H1 (cell line): ENCODE measurements around the gene FFAR2. TPM values are rescaled to one million over a fixed set of nuclear protein-coding genes. Genes with fewer than 3 reads are reported as not detected.

ENCODE experiments used
- CTCF ChIA-PET: fragments of 300-600 bp; sonication (Branson Sonifier 250); formaldehyde crosslinking; loops from one replicate; lab custom pipeline; 2021; ENCODE audit not compliant: partially characterized antibody; lab: Charles Lee
- POLR2A ChIA-PET: fragments of 300-600 bp; sonication (Branson Sonifier 250); formaldehyde crosslinking; loops from one replicate; lab custom pipeline; 2021; ENCODE audit warnings: inconsistent platforms; ENCODE audit not compliant: partially characterized antibody; lab: Charles Lee
- DNase-seq, 2 experiments: peaks; one replicate each; pipeline versions ENCODE4 v3.0.0 to v3.0.0-alpha.2; 2010 to 2022; ENCODE audit warnings: low spot score in 2 of 2, low read depth in 1 of 2, mixed read lengths in 1 of 2
- FAIRE-seq: peaks from 2 replicates; lab custom pipeline; 2011; peaks lifted over from hg19 to GRCh38; lab: Jason Lieb, UNC
- H2AFZ ChIP-seq: 2 replicates; pipeline ENCODE4 v1.8.1; 2012; ENCODE audit warnings: low read length, inconsistent platforms
- H2AK5ac ChIP-seq: 2 replicates; pipeline ENCODE4 v1.6.1; 2013; ENCODE audit warnings: low read depth, low read length
- H2BK120ac ChIP-seq: replicated peaks from 2 replicates; pipeline ENCODE3; 2013; ENCODE audit warnings: low read depth, low read length, inconsistent platforms
- H2BK12ac ChIP-seq: 2 replicates; pipeline ENCODE4 v1.6.1; 2013; ENCODE audit warnings: low read depth, low read length
- H2BK15ac ChIP-seq: 2 replicates; pipeline ENCODE4 v1.6.1; 2013; ENCODE audit warnings: low read length
- H2BK20ac ChIP-seq: 2 replicates; pipeline ENCODE4 v1.6.1; 2013; ENCODE audit warnings: low read length
- H2BK5ac ChIP-seq: 2 replicates; pipeline ENCODE4 v1.6.1; 2013; ENCODE audit warnings: low read depth, low read length
- H3K14ac ChIP-seq: 2 replicates; pipeline ENCODE4 v1.6.1; 2013; ENCODE audit warnings: inconsistent platforms; ENCODE audit not compliant: insufficient read length
- H3K18ac ChIP-seq: 2 replicates; pipeline ENCODE4 v1.6.1; 2013; ENCODE audit warnings: low read length; ENCODE audit errors: extremely low read depth
- H3K23ac ChIP-seq: 2 replicates; pipeline ENCODE4 v1.6.1; 2013; ENCODE audit warnings: inconsistent platforms; ENCODE audit not compliant: insufficient read length
- H3K23me2 ChIP-seq: 2 replicates; pipeline ENCODE4 v1.6.1; 2013; ENCODE audit warnings: low read depth, low read length
- H3K27ac ChIP-seq: 2 replicates; pipeline ENCODE4 v1.6.1; 2011; ENCODE audit warnings: low read depth, low read length, inconsistent platforms
- H3K27me3 ChIP-seq, 4 experiments: replicated peaks in 1 of 4; 1 replicate in 1 of 4; 2 replicates in 3 of 4; pipeline versions ENCODE4 v1.6.1 to v1.8.1; 2011 to 2013; ENCODE audit warnings: low read length in 3 of 4, mild to moderate bottlenecking in 3 of 4, inconsistent platforms in 2 of 4, mixed read lengths in 2 of 4, moderate library complexity in 1 of 4; ENCODE audit not compliant: control insufficient read depth in 3 of 4, insufficient read depth in 3 of 4; ENCODE audit errors: extremely low read depth in 1 of 4
- H3K36me3 ChIP-seq, 4 experiments: 2 replicates each; pipeline versions ENCODE4 v1.6.1 to v1.8.1; 2011 to 2013; ENCODE audit warnings: mild to moderate bottlenecking in 4 of 4, low read length in 3 of 4, moderate library complexity in 2 of 4, control low read depth in 1 of 4, inconsistent platforms in 1 of 4; ENCODE audit not compliant: insufficient read depth in 4 of 4, control insufficient read depth in 2 of 4
- H3K4ac ChIP-seq: replicated peaks from 2 replicates; pipeline ENCODE3; 2013; ENCODE audit warnings: low read length, low read depth, mixed read lengths, inconsistent platforms; ENCODE audit not compliant: insufficient read length
- H3K4me1 ChIP-seq, 4 experiments: replicated peaks in 1 of 4; 1 replicate in 1 of 4; 2 replicates in 3 of 4; pipeline versions ENCODE4 v1.6.1 to v1.8.1; 2011 to 2013; ENCODE audit warnings: low read length in 3 of 4, inconsistent platforms in 2 of 4, mixed read lengths in 1 of 4; ENCODE audit not compliant: insufficient read depth in 4 of 4, control insufficient read depth in 3 of 4
- H3K4me2 ChIP-seq, 2 experiments: 2 replicates each; pipeline versions ENCODE4 v1.6.1 to v1.8.1; 2011 to 2013; ENCODE audit warnings: low read depth in 2 of 2, low read length in 2 of 2, control low read depth in 1 of 2, inconsistent platforms in 1 of 2, mild to moderate bottlenecking in 1 of 2; ENCODE audit not compliant: insufficient read depth in 1 of 2
- H3K4me3 ChIP-seq, 4 experiments: fragments of 200-600, 300-600 bp in 1 of 4; sonication (generic), shearing (Covaris generic), sonication (Bioruptor Twin) in 1 of 4; 2 replicates each; pipeline versions ENCODE4 v1.5.1 to v1.8.1; 2011 to 2016; ENCODE audit warnings: low read length in 4 of 4, low read depth in 3 of 4, control low read depth in 2 of 4, inconsistent platforms in 2 of 4, mild to moderate bottlenecking in 2 of 4, mixed read lengths in 1 of 4, moderate library complexity in 1 of 4; ENCODE audit not compliant: insufficient read depth in 2 of 4; ENCODE audit errors: extremely low read depth in 1 of 4
- H3K56ac ChIP-seq: replicated peaks from 2 replicates; pipeline ENCODE3; 2013; ENCODE audit warnings: low read depth, mild to moderate bottlenecking, mixed read lengths, low read length, inconsistent platforms; ENCODE audit not compliant: insufficient read length
- H3K79me1 ChIP-seq: 2 replicates; pipeline ENCODE4 v1.6.1; 2013; ENCODE audit warnings: low read depth, low read length, control low read depth
- H3K79me2 ChIP-seq, 2 experiments: 2 replicates each; pipeline versions ENCODE4 v1.6.1 to v1.8.1; 2012 to 2013; ENCODE audit warnings: low read length in 2 of 2, mild to moderate bottlenecking in 2 of 2, inconsistent platforms in 1 of 2; ENCODE audit not compliant: insufficient read depth in 2 of 2, control insufficient read depth in 1 of 2
- H3K9ac ChIP-seq, 4 experiments: replicated peaks in 1 of 4; 1 replicate in 1 of 4; 2 replicates in 3 of 4; pipeline versions ENCODE4 v1.6.1 to v1.8.1; 2011 to 2013; ENCODE audit warnings: low read depth in 3 of 4, low read length in 3 of 4, control low read depth in 2 of 4, mild to moderate bottlenecking in 2 of 4, moderate library complexity in 2 of 4, inconsistent platforms in 1 of 4; ENCODE audit errors: extremely low read depth in 1 of 4
- H3K9me3 ChIP-seq, 2 experiments: 2 replicates each; pipeline versions ENCODE4 v1.6.1 to v1.8.1; 2012 to 2013; ENCODE audit warnings: mild to moderate bottlenecking in 2 of 2, moderate library complexity in 2 of 2, control low read depth in 1 of 2, inconsistent platforms in 1 of 2, low read depth in 1 of 2, low read length in 1 of 2, mixed read lengths in 1 of 2; ENCODE audit not compliant: insufficient read depth in 2 of 2
- H4K20me1 ChIP-seq, 2 experiments: replicated peaks in 1 of 2; 2 replicates each; pipeline versions ENCODE3 to v1.8.1; 2011 to 2013; ENCODE audit warnings: inconsistent platforms in 2 of 2, low read length in 2 of 2, mild to moderate bottlenecking in 1 of 2; ENCODE audit not compliant: insufficient read depth in 2 of 2, control insufficient read depth in 1 of 2
- H4K5ac ChIP-seq: 2 replicates; pipeline ENCODE4 v1.6.1; 2013; ENCODE audit warnings: low read length, low read depth, mixed read lengths, inconsistent platforms; ENCODE audit not compliant: insufficient read length
- H4K8ac ChIP-seq: 2 replicates; pipeline ENCODE4 v1.8.0; 2013; ENCODE audit warnings: mild to moderate bottlenecking, moderate library complexity, low read length, inconsistent platforms; ENCODE audit not compliant: insufficient read depth; ENCODE audit errors: extremely low read depth
- H4K91ac ChIP-seq: replicated peaks from 2 replicates; pipeline ENCODE3; 2013; ENCODE audit warnings: low read length, mixed read lengths, inconsistent platforms; ENCODE audit not compliant: insufficient read length
- BRCA1 ChIP-seq: IDR thresholded peaks from 2 replicates; pipeline ENCODE4 v1.6.1; 2012; ENCODE audit warnings: low read depth, low read length, improper control_type of control experiment
- CREB1 ChIP-seq: IDR thresholded peaks from 2 replicates; pipeline ENCODE4 v1.6.1; 2012; ENCODE audit warnings: inconsistent platforms
- EZH2 ChIP-seq: fragments of 200-600 bp; sonication (generic); IDR thresholded peaks from 2 replicates; pipeline ENCODE4 v1.7.1; 2012; ENCODE audit warnings: low read depth, mild to moderate bottlenecking, moderate library complexity, low read length, inconsistent platforms; ENCODE audit not compliant: severe bottlenecking
- GTF2F1 ChIP-seq: IDR thresholded peaks from 2 replicates; pipeline ENCODE4 v1.6.1; 2012; ENCODE audit warnings: low read depth, low read length, improper control_type of control experiment, borderline replicate concordance
- KDM1A ChIP-seq: fragments of 200-600, 300-600 bp; sonication (generic); IDR thresholded peaks from 2 replicates; pipeline ENCODE4 v1.7.1; 2016; ENCODE audit warnings: mild to moderate bottlenecking, low read length, borderline replicate concordance
- NRF1 ChIP-seq: IDR thresholded peaks from 2 replicates; pipeline ENCODE4 v1.6.1; 2011; ENCODE audit warnings: mild to moderate bottlenecking, low read depth, low read length, improper control_type of control experiment
- PHF8 ChIP-seq: fragments of 200-600 bp; sonication (generic); conservative IDR thresholded peaks from 2 replicates; pipeline ENCODE4 v1.7.1; 2012; ENCODE audit warnings: low read depth, mild to moderate bottlenecking, inconsistent platforms, low read length, moderate library complexity
- POLR2A ChIP-seq, 2 experiments: IDR thresholded peaks; 1 replicate in 1 of 2; 2 replicates in 1 of 2; pipeline ENCODE4 v1.6.1; 2011; ENCODE audit warnings: low read depth in 2 of 2, low read length in 2 of 2, mild to moderate bottlenecking in 2 of 2; ENCODE audit errors: control extremely low read depth in 1 of 2
- RNF2 ChIP-seq: fragments of 200-900, 300-1000 bp; sonication (generic); IDR thresholded peaks from 2 replicates; pipeline ENCODE4 v1.7.1; 2016; ENCODE audit warnings: borderline replicate concordance, low read depth, mild to moderate bottlenecking, antibody characterized with exemption, low read length; ENCODE audit not compliant: poor library complexity, severe bottlenecking; ENCODE audit errors: missing control alignments
- RXRA ChIP-seq: IDR thresholded peaks from 2 replicates; pipeline ENCODE4 v1.6.1; 2011; ENCODE audit warnings: low read depth, mild to moderate bottlenecking, low read length, moderate library complexity; ENCODE audit not compliant: insufficient read depth
- SIN3A ChIP-seq, 2 experiments: IDR thresholded peaks in 1 of 2; conservative IDR thresholded peaks in 1 of 2; 2 replicates each; pipeline ENCODE4 v1.6.1; 2011 to 2012; ENCODE audit warnings: low read length in 2 of 2, improper control_type of control experiment in 1 of 2, low read depth in 1 of 2, mild to moderate bottlenecking in 1 of 2
- SIRT6 ChIP-seq: IDR thresholded peaks from one replicate; pipeline ENCODE4 v1.7.1; 2012; ENCODE audit warnings: low read length, inconsistent platforms
- SP1 ChIP-seq: IDR thresholded peaks from 2 replicates; pipeline ENCODE4 v1.6.1; 2011; ENCODE audit warnings: low read depth, low read length
- SP4 ChIP-seq: IDR thresholded peaks from 2 replicates; pipeline ENCODE4 v1.6.1; 2012; ENCODE audit warnings: low read length, inconsistent platforms
- TEAD4 ChIP-seq: IDR thresholded peaks from 2 replicates; pipeline ENCODE4 v1.6.1; 2012; ENCODE audit warnings: low read depth, low read length, inconsistent platforms, mixed read lengths
- whole genome bisulfite sequencing, 2 experiments: shearing (Covaris generic) in 1 of 2; methylation state at CpG; one replicate each; pipeline versions ENCODE4 v1.1.6 to v1.1.7; 2013 to 2015; ENCODE audit warnings: low lambda C conversion rate in 2 of 2, mixed read lengths in 2 of 2, inconsistent platforms in 1 of 2, low coverage in 1 of 2, missing lambda C conversion rate in 1 of 2; ENCODE audit not compliant: insufficient replicate concordance in 2 of 2, insufficient coverage in 1 of 2, insufficient read length in 1 of 2; ENCODE audit errors: extremely low coverage in 1 of 2, missing lambda C conversion rate in 1 of 2; 5-methylcytosine and 5-hydroxymethylcytosine counted together
- polyA plus RNA-seq, 7 experiments: library from polyadenylated mRNA; depleted of rRNA in 3 of 7; stranded (reverse) in 5 of 7; unstranded in 2 of 7; fragments of >200 nt in 5 of 7; fragments of 200-250 nt in 2 of 7; gene quantifications; 1 replicate in 5 of 7; 2 replicates in 1 of 7; 4 replicates in 1 of 7; pipeline versions ENCODE4 v1.2.1 to v1.2.3, GENCODE V29; 2011 to 2013; ENCODE audit warnings: missing spikeins in 2 of 7, mixed read lengths in 2 of 7
- total RNA-seq: library from RNA; stranded (reverse); fragmentation: NEBNext Ultra II Directional; extraction: Animal tissue kit (Norgen Biotek cat#: 25700); gene quantifications from 2 replicates; pipeline ENCODE4 v1.2.1, GENCODE V29; 2021
- TF ChIP-seq, protein P1 (sequence below): IDR thresholded peaks from 2 replicates; pipeline ENCODE4 v1.6.1; 2012; ENCODE audit warnings: inconsistent platforms

Gene FFAR2
- total and polyA plus RNA-seq, 2 of the 8 experiments (the other 6 are each of a cell fraction or from before 2014, with no cell fraction given) = not detected

DNA sequence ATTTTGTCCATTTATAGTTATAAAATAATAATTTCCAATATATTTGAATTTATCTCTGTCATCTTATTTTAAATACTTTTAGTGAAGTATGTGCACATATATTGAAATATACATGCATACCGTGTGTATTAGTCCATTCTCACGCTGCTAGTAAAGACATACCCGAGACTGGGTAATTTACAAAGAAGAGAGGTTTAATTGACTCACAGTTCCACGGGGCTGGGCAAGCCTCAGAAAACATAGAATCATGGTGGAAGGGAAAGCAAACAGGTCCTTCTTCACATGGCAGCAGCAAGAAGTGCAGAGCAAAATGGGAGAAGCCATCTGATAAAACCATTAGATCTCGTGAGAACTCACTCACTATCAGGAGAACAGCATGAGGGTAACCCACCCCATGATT lies 37.6 kb upstream of the FFAR2 start:
- Histone ChIP-seq H3K27me3 (no peaks in the 10 kb centered on the region), H2BK5ac (no peak overlapping the region), H2AK5ac (no peak overlapping the region), H2BK120ac (no peak overlapping the region), H3K79me1 (no peaks in the 10 kb centered on the region), H3K18ac (no peak overlapping the region), H3K36me3 (no peaks in the 10 kb centered on the region), H2BK12ac (no peak overlapping the region), H3K27ac (no peak overlapping the region), H4K20me1 (no peaks in the 10 kb centered on the region), H3K4me1 (no peaks in the 10 kb centered on the region), H3K79me2 (no peaks in the 10 kb centered on the region), H2BK15ac (no peak overlapping the region), H3K56ac (no peak overlapping the region), H3K4me2 (no peak overlapping the region), H4K8ac (no peak overlapping the region), H3K23ac (no peak overlapping the region), H3K4me3 (no peak overlapping the region), H2BK20ac (no peak overlapping the region), H3K23me2 (no peaks in the 10 kb centered on the region), H2AFZ (no peak overlapping the region), H3K14ac (no peak overlapping the region), H3K9ac (no peak overlapping the region), H4K5ac (no peak overlapping the region), H3K4ac (no peak overlapping the region), H4K91ac (no peak overlapping the region), H3K9me3 (no peaks in the 10 kb centered on the region)
- DNase-seq = no peak
- 94% methylated on average over 5 of the region's 5 CpGs; no CpG with 5 or more reads in 1 of the 2 experiments for WGBS, 2 experiments
- no peak for FAIRE-seq
- CTCF ChIA-PET = no interaction called here
- POLR2A ChIA-PET = no interaction called here
- TF ChIP-seq GTF2F1 (no peak), RNF2 (no peak), SP1 (no peak), RXRA (no peak), SIN3A (conservative IDR thresholded peaks at IDR 0.05 in 1 of 2, IDR thresholded peaks at IDR 0.05 in 1 of 2; ENCODE audit: low read depth in 1 of 2, low read length in 2 of 2) (no peak), NRF1 (no peak), KDM1A (no peak), CREB1 (no peak), PHF8 (no peak), SP4 (no peak), SIRT6 (no peak), BRCA1 (no peak), POLR2A (IDR thresholded peaks at IDR 0.05; ENCODE audit: control extremely low read depth in 1 of 2, low read depth in 2 of 2, low read length in 2 of 2) (no peak), TEAD4 (no peak), EZH2 (no peak)
- TF ChIP-seq, protein P1, sequence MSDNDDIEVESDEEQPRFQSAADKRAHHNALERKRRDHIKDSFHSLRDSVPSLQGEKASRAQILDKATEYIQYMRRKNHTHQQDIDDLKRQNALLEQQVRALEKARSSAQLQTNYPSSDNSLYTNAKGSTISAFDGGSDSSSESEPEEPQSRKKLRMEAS = no peak
